ENCODE measurements around the gene TMEM54. TPM values are rescaled to one million over a fixed set of nuclear protein-coding genes. Genes with fewer than 3 reads are reported as not detected.
A peak's percentile ranks its signal among the peaks of the same experiment; 100 is the strongest.

TMEM54 gene
- total RNA-seq, 1 donor from 2014 or later = 0.66 TPM

- no peak overlapping the region for H3K27ac Mint-ChIP-seq
- no peaks in the 10 kb centered on the region for H3K36me3 Mint-ChIP-seq (ENCODE audit: low read depth)
- H3K9me3 Mint-ChIP-seq = no peaks in the 10 kb centered on the region
- H3K4me1 Mint-ChIP-seq (ENCODE audit: low read depth) = peaks cover 4% of the 10 kb centered on the region
- intact Hi-C loops (cut with micrococcal nuclease) = no loop called here
- DNase-seq (ENCODE audit: low spot score) = no peak
- H3K27me3 Mint-ChIP-seq (ENCODE audit: low read depth) = peaks cover 15% of the 10 kb centered on the region
- no peak overlapping the region for H3K4me3 Mint-ChIP-seq (ENCODE audit: low read depth)
Measured at GRCh38 chr1:32878183-32878582, 23.0 kb downstream of the TMEM54 start.

- no peaks in the 10 kb centered on the region for H3K9me3 Mint-ChIP-seq
- H3K36me3 Mint-ChIP-seq (ENCODE audit: low read depth) = no peaks in the 10 kb centered on the region
- H3K27me3 Mint-ChIP-seq (ENCODE audit: low read depth) = peaks cover 19% of the 10 kb centered on the region
- intact Hi-C loops (cut with micrococcal nuclease) = loop anchor here (2.0 kb wide), 1 partner anchor 209 kb away; no protein-coding TSS in a partner anchor
- H3K4me3 Mint-ChIP-seq (ENCODE audit: low read depth) = no peak overlapping the region
- no peak overlapping the region for H3K27ac Mint-ChIP-seq
- H3K4me1 Mint-ChIP-seq (ENCODE audit: low read depth) = peaks cover 4% of the 10 kb centered on the region
- DNase-seq (ENCODE audit: low spot score) = no peak
Measured at GRCh38 chr1:32877211-32878110, 23.7 kb downstream of the TMEM54 start.

GRCh38 chr1:32876341-32877210 lies 24.6 kb downstream of the TMEM54 start:
- no peaks in the 10 kb centered on the region for H3K9me3 Mint-ChIP-seq
- peak; percentile 58 for DNase-seq (ENCODE audit: low spot score)
- H3K36me3 Mint-ChIP-seq (ENCODE audit: low read depth) = no peaks in the 10 kb centered on the region
- intact Hi-C loops (cut with micrococcal nuclease) = loop anchor here (2.0 kb wide), 1 partner anchor 210 kb away; no protein-coding TSS in a partner anchor
- H3K27me3 Mint-ChIP-seq (ENCODE audit: low read depth) = peaks cover 26% of the 10 kb centered on the region
- peaks cover 4% of the 10 kb centered on the region for H3K4me1 Mint-ChIP-seq (ENCODE audit: low read depth)
- H3K27ac Mint-ChIP-seq = no peak overlapping the region
- no peak overlapping the region for H3K4me3 Mint-ChIP-seq (ENCODE audit: low read depth)

- no peak overlapping the region for H3K27ac Mint-ChIP-seq
- H3K27me3 Mint-ChIP-seq (ENCODE audit: low read depth) = peaks cover 30% of the 10 kb centered on the region
- H3K4me3 Mint-ChIP-seq (ENCODE audit: low read depth) = no peak overlapping the region
- no peaks in the 10 kb centered on the region for H3K9me3 Mint-ChIP-seq
- intact Hi-C loops (cut with micrococcal nuclease) = no loop called here
- DNase-seq (ENCODE audit: low spot score) = no peak
- peaks cover 9% of the 10 kb centered on the region for H3K4me1 Mint-ChIP-seq (ENCODE audit: low read depth)
- no peaks in the 10 kb centered on the region for H3K36me3 Mint-ChIP-seq (ENCODE audit: low read depth)
Measured at GRCh38 chr1:32874860-32875752, 26.1 kb downstream of the TMEM54 start.

DNA sequence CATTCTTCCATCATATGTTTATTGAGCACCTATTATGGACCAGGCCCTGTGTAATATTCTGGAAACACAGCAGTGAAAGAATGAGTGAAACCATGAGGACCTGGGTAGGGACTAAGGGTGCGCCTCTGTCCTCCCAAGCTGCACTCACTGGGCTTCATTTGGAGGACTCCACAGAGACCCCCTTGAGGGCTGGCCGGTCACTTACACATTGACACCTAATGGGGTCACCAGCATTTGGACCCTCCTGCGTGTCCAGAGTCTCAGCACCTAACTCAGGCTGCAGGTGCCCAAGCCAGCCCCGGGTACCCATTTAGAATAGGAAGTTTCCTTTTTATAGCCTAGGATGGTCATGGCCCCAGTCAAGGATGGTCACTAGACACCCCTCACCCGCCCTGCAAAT lies 27.7 kb downstream of the TMEM54 start:
- Mint-ChIP-seq H3K27ac (no peak overlapping the region), H3K4me1 (ENCODE audit: low read depth) (peaks cover 9% of the 10 kb centered on the region), H3K27me3 (ENCODE audit: low read depth) (peaks cover 42% of the 10 kb centered on the region), H3K9me3 (no peaks in the 10 kb centered on the region), H3K4me3 (ENCODE audit: low read depth) (no peak overlapping the region), H3K36me3 (ENCODE audit: low read depth) (peaks cover 8% of the 10 kb centered on the region)
- intact Hi-C loops (cut with micrococcal nuclease) = loop anchor here (2.0 kb wide), 1 partner anchor 161 kb away; no protein-coding TSS in a partner anchor
- no peak for DNase-seq (ENCODE audit: low spot score)

DNA sequence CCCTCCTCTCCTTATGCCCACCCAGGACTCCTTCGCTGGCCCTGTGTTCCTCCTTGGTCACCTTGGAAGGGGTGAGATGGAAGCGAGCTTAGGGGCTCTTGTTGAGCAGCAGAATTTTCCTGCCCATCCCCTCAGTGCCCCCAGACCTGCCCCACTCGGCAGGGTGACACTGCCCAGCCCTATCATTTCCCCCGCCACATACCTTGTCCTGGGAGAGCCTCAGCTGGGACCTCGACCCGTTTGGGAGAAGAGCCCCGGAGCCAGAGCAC lies 29.1 kb downstream of the TMEM54 start:
- Mint-ChIP-seq H3K27me3 (ENCODE audit: low read depth) (peaks cover 40% of the 10 kb centered on the region), H3K4me3 (ENCODE audit: low read depth) (no peak overlapping the region), H3K4me1 (ENCODE audit: low read depth) (peaks cover 9% of the 10 kb centered on the region), H3K27ac (no peak overlapping the region), H3K9me3 (no peaks in the 10 kb centered on the region), H3K36me3 (ENCODE audit: low read depth) (peaks cover 11% of the 10 kb centered on the region)
- no peak for DNase-seq (ENCODE audit: low spot score)
- intact Hi-C loops (cut with micrococcal nuclease) = loop anchor here (2.0 kb wide), 1 partner anchor 159 kb away; no protein-coding TSS in a partner anchor

- peak overlapping the region; percentile 51 for H3K4me3 Mint-ChIP-seq (ENCODE audit: low read depth)
- intact Hi-C loops (cut with micrococcal nuclease) = loop anchor here (2.0 kb wide), 1 partner anchor 159 kb away; no protein-coding TSS in a partner anchor
- H3K9me3 Mint-ChIP-seq = no peaks in the 10 kb centered on the region
- peaks cover 40% of the 10 kb centered on the region for H3K27me3 Mint-ChIP-seq (ENCODE audit: low read depth)
- H3K4me1 Mint-ChIP-seq (ENCODE audit: low read depth) = peaks cover 6% of the 10 kb centered on the region
- H3K27ac Mint-ChIP-seq = no peak overlapping the region
- no peak for DNase-seq (ENCODE audit: low spot score)
- peaks cover 12% of the 10 kb centered on the region for H3K36me3 Mint-ChIP-seq (ENCODE audit: low read depth)
Measured at GRCh38 chr1:32871364-32872191, 29.6 kb downstream of the TMEM54 start.

GRCh38 chr1:32870615-32871363 lies 30.4 kb downstream of the TMEM54 start, which contains the start of gene FNDC5:
FNDC5 (minus strand) TSS chr1:32870912.
- DNase-seq (ENCODE audit: low spot score) = no peak
- intact Hi-C loops (cut with micrococcal nuclease) = no loop called here
- H3K36me3 Mint-ChIP-seq (ENCODE audit: low read depth) = peaks cover 15% of the 10 kb centered on the region
- H3K4me3 Mint-ChIP-seq (ENCODE audit: low read depth) = peak within 1 kb of the TSS; percentile 55
- no peak within 1 kb of the TSS for H3K27ac Mint-ChIP-seq
- no peaks in the 10 kb centered on the region for H3K9me3 Mint-ChIP-seq
- peaks cover 5% of the 10 kb centered on the region for H3K4me1 Mint-ChIP-seq (ENCODE audit: low read depth)
- peaks cover 40% of the 10 kb centered on the region for H3K27me3 Mint-ChIP-seq (ENCODE audit: low read depth)

GRCh38 chr1:32869923-32870614 lies 31.1 kb downstream of the TMEM54 start:
- Mint-ChIP-seq H3K36me3 (ENCODE audit: low read depth) (peaks cover 15% of the 10 kb centered on the region), H3K4me3 (ENCODE audit: low read depth) (peak overlapping the region; percentile 55), H3K27me3 (ENCODE audit: low read depth) (peaks cover 34% of the 10 kb centered on the region), H3K9me3 (no peaks in the 10 kb centered on the region), H3K27ac (no peak overlapping the region), H3K4me1 (ENCODE audit: low read depth) (peaks cover 5% of the 10 kb centered on the region)
- intact Hi-C loops (cut with micrococcal nuclease) = no loop called here
- no peak for DNase-seq (ENCODE audit: low spot score)

- Mint-ChIP-seq H3K27ac (no peak overlapping the region), H3K4me3 (ENCODE audit: low read depth) (no peak overlapping the region), H3K27me3 (ENCODE audit: low read depth) (peaks cover 30% of the 10 kb centered on the region), H3K36me3 (ENCODE audit: low read depth) (peaks cover 22% of the 10 kb centered on the region), H3K9me3 (no peaks in the 10 kb centered on the region), H3K4me1 (ENCODE audit: low read depth) (peaks cover 5% of the 10 kb centered on the region)
- DNase-seq (ENCODE audit: low spot score) = no peak
- intact Hi-C loops (cut with micrococcal nuclease) = no loop called here
Measured at GRCh38 chr1:32868806-32869455, 32.3 kb downstream of the TMEM54 start.
